Measurements from ENCODE around the gene ALKBH5.

DNA sequence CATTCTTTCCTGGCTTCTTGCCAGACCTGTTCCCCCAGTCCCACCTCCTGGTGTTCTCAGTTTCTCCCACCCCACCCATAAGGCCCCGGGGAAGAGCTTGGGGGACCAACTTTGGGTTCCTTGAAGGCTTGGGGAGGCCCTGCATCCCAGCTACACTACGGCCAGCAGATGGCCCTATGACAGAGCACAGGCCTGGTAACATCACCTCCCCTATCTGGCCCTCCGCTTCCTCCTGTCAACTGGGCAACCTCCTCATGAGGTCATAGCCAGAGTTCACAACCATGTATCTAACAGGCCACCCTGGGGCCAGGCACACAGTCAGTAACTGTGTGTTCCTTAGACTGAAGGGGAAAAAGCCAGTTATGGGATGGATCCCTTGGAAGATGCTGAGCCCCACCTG lies 43.7 kb upstream of the ALKBH5 start:
- TF ChIP-seq, protein P1, sequence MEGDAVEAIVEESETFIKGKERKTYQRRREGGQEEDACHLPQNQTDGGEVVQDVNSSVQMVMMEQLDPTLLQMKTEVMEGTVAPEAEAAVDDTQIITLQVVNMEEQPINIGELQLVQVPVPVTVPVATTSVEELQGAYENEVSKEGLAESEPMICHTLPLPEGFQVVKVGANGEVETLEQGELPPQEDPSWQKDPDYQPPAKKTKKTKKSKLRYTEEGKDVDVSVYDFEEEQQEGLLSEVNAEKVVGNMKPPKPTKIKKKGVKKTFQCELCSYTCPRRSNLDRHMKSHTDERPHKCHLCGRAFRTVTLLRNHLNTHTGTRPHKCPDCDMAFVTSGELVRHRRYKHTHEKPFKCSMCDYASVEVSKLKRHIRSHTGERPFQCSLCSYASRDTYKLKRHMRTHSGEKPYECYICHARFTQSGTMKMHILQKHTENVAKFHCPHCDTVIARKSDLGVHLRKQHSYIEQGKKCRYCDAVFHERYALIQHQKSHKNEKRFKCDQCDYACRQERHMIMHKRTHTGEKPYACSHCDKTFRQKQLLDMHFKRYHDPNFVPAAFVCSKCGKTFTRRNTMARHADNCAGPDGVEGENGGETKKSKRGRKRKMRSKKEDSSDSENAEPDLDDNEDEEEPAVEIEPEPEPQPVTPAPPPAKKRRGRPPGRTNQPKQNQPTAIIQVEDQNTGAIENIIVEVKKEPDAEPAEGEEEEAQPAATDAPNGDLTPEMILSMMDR (conservative IDR thresholded peaks at IDR 0.05; ENCODE audit: low read length), result peak; percentile 48
- no peak for TF ChIP-seq EZH2phosphoT487 (IDR thresholded peaks at IDR 0.05; ENCODE audit: borderline replicate concordance, low read depth, low read length)

Measured in OCI-LY7 (cell line).